Left forelimb (tissue), 1 donor: Measurements from ENCODE around the gene HDAC7.

Experiments
- DNase-seq: peaks from one replicate; pipeline ENCODE4 v3.0.0-alpha.2; 2018; ENCODE audit warnings: low spot score

Gene HDAC7

DNA sequence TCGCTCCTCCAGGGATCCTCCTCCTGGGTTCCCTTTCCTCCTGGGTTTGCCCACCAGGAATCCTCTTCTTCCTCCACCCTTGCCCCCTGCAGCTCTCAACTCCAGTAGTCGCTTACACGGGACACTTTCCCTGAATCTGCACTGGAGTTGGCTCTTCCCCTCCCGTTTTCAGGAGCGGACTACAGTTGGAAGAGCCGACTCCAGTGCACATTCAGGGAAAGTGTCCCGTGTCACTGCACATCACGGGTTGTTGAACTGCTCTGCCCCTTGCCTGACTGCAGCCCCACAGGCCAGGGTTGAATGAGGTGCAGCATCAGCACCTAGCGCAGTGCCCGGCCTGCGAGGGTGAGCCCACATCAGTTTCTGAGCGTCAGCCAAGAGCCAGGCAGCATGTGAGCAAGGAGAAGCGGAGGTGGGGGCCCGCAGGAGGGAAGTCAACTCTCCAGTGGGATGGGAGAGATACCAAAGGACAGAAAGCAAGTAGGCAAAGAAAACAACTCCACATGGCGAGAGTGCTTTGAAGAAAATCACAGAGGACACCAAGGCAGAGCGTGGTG is 74.1 kb downstream of the HDAC7 start:
- DNase-seq = no peak

DNA sequence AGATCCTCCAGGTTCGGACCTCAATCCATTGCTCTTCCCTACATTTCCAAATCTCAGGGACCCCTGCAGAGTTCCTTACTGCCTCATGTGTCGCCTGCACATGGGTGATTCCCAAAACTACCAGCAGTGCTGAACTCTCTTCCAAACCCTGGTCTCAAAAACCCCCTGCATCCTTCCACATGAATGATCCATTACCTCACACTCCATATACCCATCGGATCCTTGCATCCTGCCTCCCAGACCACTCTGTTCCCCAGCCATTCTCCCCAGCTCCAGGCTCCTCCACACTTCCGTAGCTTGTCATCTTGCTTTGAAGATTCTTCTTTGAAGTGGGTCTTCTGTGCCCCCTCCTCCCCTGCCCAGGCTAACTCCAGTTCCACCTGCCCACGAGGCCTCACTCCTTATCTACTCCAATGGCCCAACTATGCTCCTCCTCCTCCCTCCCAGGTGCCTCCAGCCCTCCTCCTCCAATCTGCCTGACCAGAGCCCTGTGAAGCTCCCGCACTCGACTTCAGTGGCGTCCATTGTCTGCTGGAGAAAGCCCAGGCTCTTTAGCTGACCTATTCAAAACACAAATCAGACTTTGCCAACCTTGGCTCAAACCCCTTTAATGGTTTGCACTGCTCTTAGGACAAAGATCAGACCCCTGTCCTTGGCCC is 74.8 kb downstream of the HDAC7 start:
- no peak for DNase-seq

DNA sequence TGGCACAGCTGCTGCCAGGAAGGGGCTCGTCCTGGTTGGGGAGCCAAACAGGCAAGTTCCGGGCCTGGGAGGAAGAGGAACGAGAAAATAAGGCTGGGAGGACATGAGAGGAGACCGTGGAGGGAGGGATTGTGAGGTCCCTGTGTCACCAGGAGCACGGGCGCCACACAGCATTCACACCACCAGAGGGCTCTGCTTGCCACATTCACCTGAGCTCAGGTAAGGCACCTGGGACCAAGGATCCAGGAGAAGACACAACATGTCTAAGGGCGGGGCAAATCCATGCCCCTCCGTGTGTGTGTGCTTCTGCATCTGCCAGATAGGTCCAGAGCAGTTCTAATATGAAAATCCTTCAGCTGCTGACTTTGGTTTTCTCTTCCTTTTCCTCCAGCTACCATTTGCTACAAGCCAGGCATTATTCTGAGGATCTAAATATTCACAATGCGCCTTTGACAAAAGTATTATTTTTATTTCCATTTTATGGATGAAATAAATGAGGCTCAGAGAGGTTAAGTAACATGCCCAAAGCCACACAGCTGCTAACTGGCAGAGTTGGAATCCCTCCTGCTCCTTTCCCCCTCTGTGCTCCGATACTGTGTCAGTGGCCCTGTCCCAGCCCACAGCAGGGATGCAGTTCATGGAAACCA is 75.6 kb downstream of the HDAC7 start:
- DNase-seq = no peak

DNA sequence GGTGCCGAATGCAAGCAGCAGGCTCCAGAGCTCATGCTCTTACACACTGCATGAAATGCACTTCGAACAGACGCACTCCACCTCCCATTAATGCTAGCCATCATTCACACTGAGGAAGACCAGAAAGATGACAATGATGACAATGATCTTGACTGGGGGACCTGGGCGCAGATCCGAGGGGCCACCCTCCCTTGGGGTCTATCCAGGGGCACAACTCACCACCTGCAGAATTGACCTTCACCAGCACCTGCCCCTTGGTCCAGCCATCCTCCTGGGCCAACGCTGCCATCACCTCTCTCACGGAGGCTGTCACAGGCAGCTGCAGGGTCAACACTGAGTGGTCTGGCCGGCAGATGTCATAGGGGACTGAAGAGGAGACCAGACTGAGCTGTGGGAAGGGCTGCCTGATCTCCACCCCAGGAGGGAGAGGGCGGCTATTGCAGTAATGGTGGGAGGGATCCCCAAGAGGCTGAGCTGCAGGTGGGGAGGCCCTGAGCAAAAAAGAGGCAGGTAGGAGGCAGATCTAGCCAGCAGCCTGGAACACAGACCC is 76.3 kb downstream of the HDAC7 start:
- no peak for DNase-seq

DNA sequence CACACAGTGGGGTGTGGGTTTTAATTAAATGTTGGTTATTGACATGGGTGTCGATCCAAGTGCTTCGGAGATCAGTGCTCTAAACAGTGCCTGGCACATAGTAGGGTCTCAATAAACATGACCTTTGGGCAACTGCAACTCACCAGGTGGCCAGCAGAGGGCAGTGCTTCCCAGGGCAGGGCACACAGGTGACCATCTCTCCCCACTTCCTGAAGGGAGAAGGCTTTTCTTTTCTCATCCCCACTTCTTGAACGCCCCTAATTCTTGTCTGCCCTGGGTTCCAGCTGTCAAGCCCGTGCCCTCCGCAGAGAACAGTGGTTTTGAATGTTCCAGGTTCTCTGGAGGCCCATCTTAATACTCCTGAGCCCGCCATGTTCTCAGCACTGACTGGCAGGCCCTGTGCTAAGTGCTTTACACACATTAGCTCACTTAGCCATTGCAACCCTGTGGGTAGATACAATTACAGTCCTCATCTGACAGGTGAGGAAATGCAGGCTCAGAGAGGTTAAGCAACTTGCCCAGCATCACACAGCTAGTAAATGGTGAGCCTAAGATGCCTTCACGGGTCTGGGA is 77.4 kb downstream of the HDAC7 start:
- no peak for DNase-seq

DNA sequence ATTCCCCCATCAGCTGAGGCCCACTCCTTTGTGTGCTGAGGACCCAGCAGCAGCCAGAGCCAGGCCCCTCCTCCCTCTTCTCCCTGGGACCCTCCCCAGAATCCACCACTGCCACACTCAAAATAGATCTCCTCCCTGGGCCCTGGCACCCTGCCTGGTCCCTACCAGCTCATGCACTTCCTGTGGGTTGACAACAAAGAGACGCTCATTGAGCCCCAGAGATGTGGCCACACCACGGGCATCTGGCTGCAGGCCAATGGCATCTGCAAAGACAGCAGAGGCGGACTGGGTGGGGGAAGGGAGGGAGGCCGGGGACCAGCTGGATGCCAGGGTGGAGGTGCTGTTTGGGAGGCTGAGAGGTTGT is 78.4 kb downstream of the HDAC7 start:
- peak; percentile 75 for DNase-seq

DNA sequence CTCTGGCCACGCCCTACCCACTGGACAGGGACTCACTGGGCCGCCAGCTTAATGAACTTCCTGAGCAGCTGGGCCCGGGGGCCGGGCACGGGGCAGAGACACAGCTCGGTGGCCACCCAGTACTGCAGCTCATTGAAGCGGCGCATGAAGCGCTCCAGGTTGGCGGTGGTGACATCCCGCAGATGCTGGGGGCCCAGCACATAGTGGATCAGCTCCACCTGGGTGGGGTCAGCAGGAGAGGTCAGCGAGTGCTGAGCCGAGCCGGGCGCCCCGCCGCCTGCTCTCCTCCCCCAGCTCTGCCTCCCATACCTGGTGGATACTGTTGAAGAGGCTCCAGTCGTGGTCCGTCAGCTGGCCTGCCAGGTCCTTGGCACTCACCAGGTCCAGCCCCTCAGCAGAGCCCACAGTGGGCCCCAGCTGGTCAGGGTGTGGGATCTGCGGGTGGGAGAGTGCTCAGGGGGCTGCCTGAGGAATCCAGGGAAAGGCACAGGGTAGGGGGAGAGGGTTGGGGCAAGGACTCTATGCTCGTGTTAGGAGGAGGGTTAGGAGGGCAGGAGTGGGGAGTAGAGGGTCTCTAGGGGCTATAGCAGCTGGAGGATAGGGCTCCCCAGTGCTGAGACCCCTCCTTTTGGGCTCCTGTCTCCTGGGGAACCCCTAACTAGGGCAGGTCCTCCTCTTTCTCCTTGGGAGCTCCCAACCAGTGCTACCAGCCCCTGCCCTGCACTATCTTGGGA is 78.9 kb downstream of the HDAC7 start:
- DNase-seq = no peak

DNA sequence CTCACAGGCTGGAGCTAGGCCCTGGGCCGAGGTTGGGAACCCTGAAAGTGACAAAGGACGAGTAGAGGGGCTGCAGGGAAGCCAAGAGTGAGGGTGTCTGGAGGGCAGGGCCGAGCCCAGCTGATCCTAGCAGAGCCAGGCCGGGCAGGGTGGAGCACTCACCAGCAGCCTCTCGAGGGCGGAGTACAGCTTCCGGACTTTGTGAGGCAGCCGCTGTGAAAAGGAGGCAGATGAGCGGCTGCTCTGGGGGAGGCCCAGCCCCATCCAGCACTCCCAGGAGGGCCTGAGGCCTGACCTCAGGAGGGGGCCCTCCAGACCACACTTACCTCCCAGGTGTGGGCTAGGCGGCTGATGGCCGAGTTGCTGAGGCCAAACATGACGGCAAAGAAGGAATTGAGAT is 79.7 kb downstream of the HDAC7 start:
- no peak for DNase-seq

DNA sequence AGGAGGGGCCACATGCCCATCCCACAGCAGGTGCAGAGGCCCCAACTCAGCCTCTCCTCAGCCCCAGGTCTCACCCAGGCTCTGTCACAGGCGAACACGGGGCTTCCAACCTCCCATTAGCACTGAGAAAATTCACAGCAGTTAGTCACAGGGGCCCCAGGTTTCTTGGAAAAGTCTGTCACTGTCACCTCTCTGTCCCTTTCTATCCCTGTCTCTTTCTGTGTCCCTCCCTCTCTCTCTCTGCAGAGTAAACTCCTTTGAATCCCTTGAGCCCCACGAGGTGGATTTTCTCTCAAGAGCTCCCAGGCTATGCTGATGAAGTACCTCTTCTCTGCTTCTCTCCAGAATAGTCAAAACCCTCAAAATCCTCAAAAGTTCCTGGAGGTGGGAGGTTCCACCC is 80.4 kb downstream of the HDAC7 start:
- DNase-seq = no peak

DNA sequence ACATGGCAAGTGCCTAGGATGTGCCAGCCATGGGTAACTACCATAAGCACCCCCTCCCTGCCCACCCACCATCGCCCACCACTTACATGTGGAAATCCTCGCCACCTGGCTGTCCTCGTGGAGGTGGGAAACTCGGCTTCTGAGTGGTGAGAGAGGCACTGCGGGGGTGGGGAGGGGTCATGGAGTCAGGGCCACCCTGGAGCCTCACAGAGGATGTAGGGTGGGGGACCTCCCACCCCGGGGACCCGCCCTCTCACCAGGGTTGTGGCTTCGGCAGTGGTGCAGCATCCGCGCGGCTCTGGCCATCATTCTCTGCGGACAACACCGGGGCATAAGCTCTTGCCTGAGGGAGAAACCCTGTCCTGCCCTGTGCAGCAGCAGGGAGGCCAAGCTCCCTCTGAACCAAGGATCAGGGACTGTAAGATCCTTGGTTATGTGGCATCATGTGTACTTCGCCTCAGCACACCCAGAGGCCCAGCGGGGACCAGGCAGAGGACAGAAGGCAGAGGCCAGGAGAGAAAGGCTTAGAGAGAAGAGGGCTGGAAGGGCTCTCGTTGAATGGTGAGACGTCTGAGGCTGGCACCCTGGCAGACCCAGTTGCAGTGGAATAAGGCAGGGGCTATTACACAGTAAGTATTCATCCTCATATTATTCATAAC is 81.6 kb downstream of the HDAC7 start:
- no peak for DNase-seq

DNA sequence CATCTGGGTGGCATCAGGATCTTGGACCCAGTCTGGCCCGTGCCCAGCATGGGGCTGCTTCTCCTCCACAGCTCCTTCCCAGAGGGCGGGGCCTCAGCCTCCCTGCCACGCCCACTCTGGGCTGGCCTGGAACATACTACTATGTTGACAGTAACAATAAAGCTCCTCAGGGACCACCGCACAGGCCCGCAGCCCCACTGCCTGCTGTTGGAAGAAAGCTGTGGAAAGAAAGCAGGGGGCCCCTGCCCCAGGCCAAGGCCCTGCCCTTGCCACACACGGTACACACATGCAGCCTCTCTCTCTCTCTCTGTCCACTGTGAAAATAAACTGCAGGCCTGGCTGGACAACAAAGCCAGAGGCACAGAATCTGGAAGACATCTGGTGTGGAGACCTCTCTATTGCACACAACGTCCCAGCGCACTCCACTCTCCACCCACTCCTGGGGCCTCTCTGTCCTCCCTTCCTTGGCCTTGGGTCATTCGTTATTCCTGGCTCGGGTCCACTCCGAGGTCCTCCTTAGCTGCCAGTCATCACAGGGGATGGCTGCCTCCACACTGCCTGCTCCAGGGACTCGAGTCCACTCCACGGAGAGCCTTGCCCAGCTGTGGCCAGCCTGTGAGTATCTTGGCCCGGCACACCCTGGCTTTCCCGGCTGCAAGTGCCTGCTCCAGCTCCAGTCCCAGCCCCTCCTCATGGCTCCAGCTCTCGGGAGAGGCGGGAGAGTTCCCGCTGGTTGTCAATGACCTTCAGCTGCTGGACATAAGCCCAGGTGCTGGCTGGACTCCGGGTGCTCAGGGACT is 82.6 kb downstream of the HDAC7 start:
- peak; percentile 77 for DNase-seq

DNA sequence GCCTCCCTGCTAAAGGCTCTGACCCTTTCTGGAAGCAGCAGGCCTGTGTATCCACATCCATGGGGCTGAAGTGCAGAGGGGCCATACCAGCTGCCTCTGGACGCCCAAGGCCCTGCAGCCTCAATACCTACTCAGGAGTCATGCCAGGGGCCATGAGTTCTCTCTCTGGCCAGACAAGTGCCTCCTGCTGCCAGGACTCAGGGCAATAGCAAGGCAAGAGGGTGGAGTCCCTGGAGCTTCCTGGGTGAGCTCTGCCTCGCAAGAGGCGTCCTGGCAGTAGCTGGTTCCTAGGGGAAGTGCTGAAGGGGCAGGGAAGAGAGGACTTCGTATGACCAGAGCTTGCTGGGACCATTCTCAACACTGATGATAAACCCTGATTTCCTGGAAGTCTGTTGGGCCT is 83.5 kb downstream of the HDAC7 start:
- DNase-seq = no peak

DNA sequence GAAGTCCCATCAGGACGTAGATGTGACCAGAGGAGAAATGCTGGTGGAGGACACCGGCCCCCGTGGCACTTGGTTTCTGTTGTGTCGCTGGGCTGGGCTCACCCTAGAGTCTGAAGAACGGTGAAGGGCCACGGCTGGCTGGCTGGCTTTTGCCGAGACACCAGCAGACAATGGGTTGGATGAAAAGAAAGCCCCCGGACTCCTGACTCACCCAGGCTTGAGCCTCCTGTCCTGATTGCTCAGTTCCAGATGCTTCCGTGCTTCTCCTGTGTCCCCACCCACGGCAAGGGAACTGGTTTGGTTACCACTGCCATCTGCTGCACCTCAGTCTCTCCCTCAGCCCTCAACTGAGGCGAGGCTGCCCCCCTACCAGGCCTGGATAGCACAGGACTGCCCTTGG is 84.1 kb downstream of the HDAC7 start:
- DNase-seq = no peak

DNA sequence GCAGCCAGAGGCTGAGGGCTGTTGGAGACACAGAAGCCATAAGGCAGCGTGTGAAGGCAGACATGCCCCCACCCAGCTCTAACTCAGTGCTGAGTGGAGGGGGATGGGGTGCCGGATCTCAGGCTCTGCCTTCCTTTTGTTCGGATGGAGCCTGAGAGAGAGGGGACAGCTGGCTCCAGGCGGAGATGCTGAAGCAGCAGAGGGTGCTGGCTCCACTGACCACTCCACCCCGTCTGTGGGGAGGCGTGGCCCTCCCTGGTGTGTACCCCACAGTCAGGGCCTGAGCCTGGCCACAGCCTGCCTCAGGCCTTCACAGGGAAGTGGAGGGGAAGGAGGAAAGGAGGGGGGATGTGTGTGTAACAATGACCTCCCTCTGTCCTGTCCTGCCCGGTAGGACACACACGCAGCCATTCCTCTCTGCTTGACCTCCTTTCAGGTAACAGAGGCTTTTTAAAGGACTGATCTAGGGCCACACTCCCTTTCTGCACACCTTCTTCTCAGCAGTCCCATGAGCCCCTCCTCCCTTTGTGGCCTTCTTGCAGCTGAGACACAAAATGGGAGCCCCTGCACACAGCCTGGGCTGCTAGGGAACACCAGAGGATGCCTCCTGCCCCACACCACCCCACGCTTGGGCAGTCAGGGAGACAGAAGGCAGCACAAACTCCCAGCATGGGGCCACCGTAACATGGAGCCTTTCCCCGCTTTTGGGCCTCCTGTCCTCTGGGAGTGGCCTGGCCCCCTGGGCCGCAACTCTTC is 84.8 kb downstream of the HDAC7 start:
- no peak for DNase-seq

DNA sequence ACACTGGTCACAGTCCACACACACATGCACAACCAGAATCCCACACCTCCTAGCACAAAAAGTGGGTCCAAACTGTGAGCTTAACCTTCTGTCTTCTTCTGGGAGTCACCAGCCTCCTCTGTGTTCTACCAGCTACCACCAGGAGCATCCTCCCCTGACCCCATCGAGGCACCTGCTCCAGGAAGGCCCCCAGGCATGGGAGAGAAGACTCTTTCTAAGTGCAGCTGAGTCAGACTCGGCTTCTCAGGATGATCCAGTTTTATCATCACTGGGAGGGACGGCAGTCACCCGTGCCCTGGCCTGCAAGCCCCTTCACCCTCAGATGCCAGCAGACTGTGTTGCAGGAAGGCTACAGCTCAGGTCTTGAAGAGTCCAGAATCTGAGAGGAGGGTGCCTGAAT is 86.6 kb downstream of the HDAC7 start:
- DNase-seq = no peak
